Large intestine (tissue), 3 donors: ENCODE results near the gene SIRT6. TPM values are rescaled to one million over a fixed set of nuclear protein-coding genes. Genes with fewer than 3 reads are reported as not detected.
A peak's percentile ranks its signal among the peaks of the same experiment; 100 is the strongest.
"Not testable (repeated sequence)": the region's sequence is repeated elsewhere in the genome, so short reads cannot be mapped to it uniquely, and the experiment has no call there.

Source experiments
- DNase-seq, 2 donors: peaks; one replicate each; pipeline versions ENCODE4 v3.0.0 to v3.0.0-alpha.2; 2013
- H3K27ac ChIP-seq: one replicate; pipeline ENCODE4 v1.5.1; 2013; ENCODE audit warnings: low read length
- H3K27me3 ChIP-seq: 2 replicates; pipeline ENCODE4 v1.6.1; 2013; ENCODE audit warnings: low read length; ENCODE audit not compliant: control insufficient read depth, insufficient read depth
- H3K36me3 ChIP-seq: 2 replicates; pipeline ENCODE4 v1.6.1; 2013; ENCODE audit warnings: low read length; ENCODE audit not compliant: control insufficient read depth, insufficient read depth
- H3K4me1 ChIP-seq: one replicate; pipeline ENCODE4 v1.6.1; 2013; ENCODE audit warnings: low read length; ENCODE audit not compliant: control insufficient read depth, insufficient read depth
- H3K4me3 ChIP-seq: one replicate; pipeline ENCODE4 v1.5.1; 2013; ENCODE audit warnings: low read length
- H3K9me3 ChIP-seq: one replicate; pipeline ENCODE4 v1.6.1; 2013; ENCODE audit warnings: mild to moderate bottlenecking, low read depth, low read length, moderate library complexity; ENCODE audit not compliant: control insufficient read depth
- WGBS: methylation state at CpG from one replicate; pipeline ENCODE4 v1.1.5; 2013; ENCODE audit warnings: low lambda C conversion rate; ENCODE audit not compliant: insufficient coverage; 5-methylcytosine and 5-hydroxymethylcytosine counted together
- polyA plus RNA-seq: library from polyadenylated mRNA; unstranded; fragments of 120-200 nt; gene quantifications from one replicate; pipeline ENCODE4 v1.2.1, GENCODE V29; 2013

The SIRT6 gene
- polyA plus RNA-seq, 1 donor: 27.8 TPM

DNA sequence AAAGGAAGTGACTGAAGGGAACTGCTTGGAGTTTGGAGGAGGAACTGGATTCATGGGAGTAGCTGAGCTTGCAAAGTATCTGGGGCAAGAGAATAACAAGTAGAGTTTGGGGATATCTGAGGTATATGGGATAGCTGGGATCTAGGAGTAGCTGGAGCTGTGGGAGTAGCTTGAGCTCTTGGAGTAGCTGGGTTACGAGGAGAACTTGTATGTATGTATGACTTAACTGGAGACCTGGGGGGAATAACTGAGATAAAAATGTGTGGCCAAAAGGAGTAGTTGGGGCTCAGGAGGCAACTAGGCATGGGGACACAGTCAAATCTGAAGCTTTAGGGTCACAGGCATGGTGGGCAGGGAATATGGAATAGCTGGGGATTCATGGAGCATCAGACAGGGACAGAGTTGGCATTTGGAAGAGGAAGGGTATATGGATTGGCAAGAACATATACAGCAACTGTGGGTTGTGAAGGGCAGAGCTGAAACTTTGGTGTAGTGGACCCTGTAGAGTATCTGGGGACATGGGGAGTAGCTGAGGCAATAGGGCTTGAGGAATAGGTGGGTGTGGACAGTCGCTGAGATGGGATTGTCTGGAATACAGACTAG lies 18.7 kb upstream of the SIRT6 start:
- WGBS: no CpG with 5 or more reads among the region's 2 CpGs

DNA sequence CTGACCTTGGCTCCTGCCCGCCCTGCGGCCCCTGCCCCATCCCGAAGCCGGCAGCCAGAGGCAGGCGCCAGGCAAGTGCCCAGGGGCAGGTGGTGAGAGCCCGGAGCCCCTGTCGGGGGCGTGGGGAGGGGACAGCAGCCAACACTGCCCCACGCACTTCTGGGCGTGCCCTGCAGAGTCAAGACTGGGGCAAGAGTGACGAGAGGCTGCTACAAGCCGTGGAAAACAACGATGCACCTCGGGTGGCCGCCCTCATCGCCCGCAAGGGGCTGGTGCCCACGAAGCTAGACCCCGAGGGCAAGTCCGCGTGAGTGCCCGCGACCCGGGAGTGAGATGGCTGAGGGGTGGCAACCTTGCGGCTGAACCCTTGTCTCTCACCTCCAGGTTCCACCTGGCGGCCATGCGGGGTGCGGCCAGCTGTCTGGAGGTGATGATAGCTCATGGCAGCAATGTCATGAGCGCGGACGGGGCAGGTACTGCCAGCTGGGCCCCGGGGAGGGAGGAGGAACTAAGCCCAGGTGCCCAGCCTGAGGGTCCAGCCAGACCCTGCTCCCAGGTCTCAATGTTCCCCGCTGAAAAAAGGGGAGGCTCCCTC lies 17.4 kb upstream of the SIRT6 start:
- Histone ChIP-seq H3K36me3 (no peaks in the 10 kb centered on the region), H3K9me3 (no peaks in the 10 kb centered on the region), H3K27me3 (peaks cover 43% of the 10 kb centered on the region), H3K4me3 (no peak overlapping the region), H3K4me1 (peaks cover 3% of the 10 kb centered on the region), H3K27ac (no peak overlapping the region)
- WGBS: no CpG with 5 or more reads among the region's 33 CpGs
- no peak for DNase-seq

More for the DNA sequence above, 18.7 kb upstream of the SIRT6 start:
- Histone ChIP-seq H3K9me3 (no peaks in the 10 kb centered on the region), H3K4me3 (no peak overlapping the region), H3K4me1 (peaks cover 3% of the 10 kb centered on the region), H3K27ac (no peak overlapping the region), H3K36me3 (no peaks in the 10 kb centered on the region), H3K27me3 (peaks cover 40% of the 10 kb centered on the region)
- DNase-seq: no peak

DNA sequence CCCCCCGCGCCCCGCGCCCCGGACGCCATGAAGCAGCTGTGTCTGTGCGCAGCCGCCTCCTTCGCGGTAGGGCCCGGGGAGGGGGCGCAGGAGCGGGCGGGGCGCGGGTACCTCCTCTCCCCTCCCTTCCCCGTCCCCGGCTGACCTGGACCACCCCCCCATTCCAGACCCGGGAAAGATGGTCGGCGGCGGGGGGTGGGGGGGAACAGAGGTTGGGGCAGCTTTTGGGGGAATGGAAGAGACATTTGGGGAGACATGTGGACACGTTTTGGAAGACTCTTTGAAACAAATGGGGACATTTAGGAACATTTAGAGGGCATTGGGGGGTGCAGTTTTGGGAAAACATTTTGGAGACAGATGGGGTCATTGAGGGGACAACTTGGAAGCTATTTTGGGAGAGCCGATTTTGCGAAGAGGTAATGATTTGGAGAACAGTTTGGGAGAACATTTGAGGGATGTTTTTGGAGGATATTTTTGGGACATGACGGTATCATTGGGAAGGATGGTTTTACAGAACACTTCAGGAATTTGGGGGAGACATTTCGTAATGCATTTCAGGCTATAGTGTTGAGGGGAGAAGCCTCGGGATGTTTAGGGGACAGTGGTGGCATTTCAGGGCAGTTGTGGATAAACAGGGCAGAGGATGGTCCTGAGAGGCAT lies 16.2 kb upstream of the SIRT6 start:
- Histone ChIP-seq H3K4me1 (no peaks in the 10 kb centered on the region), H3K27me3 (peaks cover 43% of the 10 kb centered on the region), H3K4me3 (no peak overlapping the region), H3K36me3 (no peaks in the 10 kb centered on the region), H3K27ac (no peak overlapping the region), H3K9me3 (no peaks in the 10 kb centered on the region)
- DNase-seq: no peak
- WGBS: 60% methylated on average over 1 of the region's 28 CpGs

DNA sequence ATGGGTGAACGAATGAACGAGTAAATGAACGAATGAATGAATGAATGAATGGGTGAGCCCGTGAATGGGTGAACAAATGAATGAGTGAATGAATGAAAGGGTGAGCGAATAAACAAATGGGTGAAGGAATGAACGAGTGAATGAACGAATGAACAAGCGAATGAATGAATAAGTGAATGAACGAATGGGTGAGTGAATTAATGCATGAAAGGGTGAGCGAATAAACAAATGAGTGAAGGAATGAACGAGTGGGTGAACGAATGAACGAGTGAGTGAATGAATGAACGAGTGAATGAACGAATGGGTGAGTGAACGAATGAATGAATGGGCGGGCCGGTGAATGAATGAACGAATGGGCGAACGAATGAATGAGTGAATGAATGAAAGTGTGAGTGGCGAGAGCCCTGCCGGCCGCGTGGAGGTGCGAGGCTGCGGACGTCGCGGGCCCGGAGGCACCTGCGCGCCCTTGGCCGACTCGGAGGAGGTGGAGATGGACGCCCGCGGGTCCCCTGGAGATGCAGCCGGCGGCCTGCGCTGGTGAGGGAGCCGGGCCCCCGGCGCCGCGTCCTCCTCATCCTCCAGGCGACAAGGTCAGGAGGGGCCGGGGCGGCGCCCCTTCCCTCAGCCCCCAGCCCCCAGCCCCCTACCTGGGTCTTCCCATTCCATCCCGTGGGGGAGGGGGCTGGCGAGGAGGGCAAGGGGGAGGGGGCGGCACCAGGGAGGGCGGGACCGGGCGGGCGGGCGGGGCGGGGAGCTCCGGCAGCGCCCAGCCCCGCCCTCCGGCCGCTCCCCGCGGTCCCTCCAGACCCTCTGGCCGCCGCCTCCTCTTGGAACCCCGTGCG lies 15.5 kb upstream of the SIRT6 start:
- 56% methylated on average over 14 of the region's 70 CpGs for WGBS
- Histone ChIP-seq H3K4me3 (no peak overlapping the region), H3K4me1 (no peaks in the 10 kb centered on the region), H3K9me3 (no peaks in the 10 kb centered on the region), H3K36me3 (no peaks in the 10 kb centered on the region), H3K27me3 (peaks cover 43% of the 10 kb centered on the region), H3K27ac (no peak overlapping the region)
- peak in 1 of 2 donors; percentile 18 for DNase-seq

DNA sequence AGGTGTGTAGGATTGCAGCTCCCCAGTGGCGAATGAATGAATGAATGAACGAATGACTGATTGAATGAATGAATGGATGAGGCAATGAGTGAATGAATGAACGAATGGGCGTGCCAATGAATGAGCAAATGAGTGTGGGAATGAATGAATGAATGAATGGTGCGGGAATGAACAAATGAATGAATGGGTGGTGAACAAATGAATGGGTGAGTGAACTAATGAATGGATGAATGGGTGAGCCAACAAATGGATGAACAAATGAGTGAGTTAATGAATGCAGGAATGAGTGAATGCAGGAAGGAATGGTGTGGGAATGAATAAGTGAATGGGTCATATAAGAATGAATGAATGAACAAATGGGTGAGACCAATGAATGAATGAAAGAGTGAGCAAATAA lies 14.9 kb upstream of the SIRT6 start:
- no peak overlapping the region for H3K27ac ChIP-seq
- peaks cover 43% of the 10 kb centered on the region for H3K27me3 ChIP-seq
- WGBS: 87% methylated on average over 5 of the region's 5 CpGs
- H3K36me3 ChIP-seq: no peaks in the 10 kb centered on the region
- H3K4me1 ChIP-seq: no peaks in the 10 kb centered on the region
- no peaks in the 10 kb centered on the region for H3K9me3 ChIP-seq
- DNase-seq: no peak
- H3K4me3 ChIP-seq: no peak overlapping the region

DNA sequence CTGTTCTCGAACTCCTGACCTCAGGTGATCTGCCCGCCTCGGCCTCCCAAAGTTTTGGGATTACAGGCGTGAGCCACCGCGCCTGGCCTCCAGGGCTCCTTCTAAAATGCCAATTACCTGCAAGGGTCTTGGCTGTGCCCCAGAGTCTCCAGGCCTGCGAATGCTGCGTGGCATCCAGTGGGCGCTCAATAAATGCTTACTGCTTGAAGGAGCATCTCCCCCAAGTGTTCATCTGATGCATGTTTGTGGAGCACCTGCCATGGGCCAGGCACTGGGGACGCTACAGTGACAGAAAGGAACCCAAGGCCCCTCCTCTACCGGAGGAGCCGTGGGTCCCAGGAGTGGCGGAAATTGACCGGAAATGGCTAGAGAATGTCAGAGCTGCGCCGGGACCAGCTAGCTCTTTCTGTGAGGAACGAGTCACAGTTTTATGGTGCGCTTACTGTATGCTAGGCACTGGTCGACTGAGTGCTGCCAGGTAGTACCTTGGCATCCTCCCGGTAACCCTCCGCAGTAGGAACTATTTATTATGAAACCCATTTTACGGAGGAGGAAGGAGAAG lies 14.3 kb upstream of the SIRT6 start:
- Histone ChIP-seq H3K9me3 (no peaks in the 10 kb centered on the region), H3K27me3 (peaks cover 43% of the 10 kb centered on the region), H3K4me1 (no peaks in the 10 kb centered on the region), H3K36me3 (no peaks in the 10 kb centered on the region), H3K27ac (no peak overlapping the region), H3K4me3 (no peak overlapping the region)
- no peak for DNase-seq
- no CpG with 5 or more reads among the region's 22 CpGs for WGBS

DNA sequence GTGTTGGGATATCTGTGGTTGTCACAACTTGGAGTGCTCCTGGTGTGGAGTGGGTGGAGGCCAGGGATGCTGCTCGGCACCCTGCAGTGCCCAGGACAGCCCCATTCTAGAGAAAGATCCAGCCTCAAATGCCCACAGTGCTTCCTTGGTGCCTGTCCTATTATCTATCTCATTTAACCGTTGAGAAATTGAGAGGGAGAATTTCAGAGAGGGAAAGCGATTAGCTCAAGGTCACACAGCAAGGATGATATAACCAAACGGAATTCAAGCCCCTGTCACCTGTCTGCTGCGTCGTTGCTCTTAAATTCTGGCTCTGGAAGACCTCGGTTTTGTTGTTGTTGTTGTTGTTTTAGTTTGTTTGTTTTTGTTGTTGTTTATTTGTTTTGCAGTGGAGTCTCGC lies 13.6 kb upstream of the SIRT6 start:
- WGBS: 80% methylated on average over 1 of the region's 8 CpGs
- Histone ChIP-seq H3K4me3 (no peak overlapping the region), H3K9me3 (no peaks in the 10 kb centered on the region), H3K27me3 (peaks cover 43% of the 10 kb centered on the region), H3K27ac (no peak overlapping the region), H3K36me3 (no peaks in the 10 kb centered on the region), H3K4me1 (no peaks in the 10 kb centered on the region)
- no peak for DNase-seq

DNA sequence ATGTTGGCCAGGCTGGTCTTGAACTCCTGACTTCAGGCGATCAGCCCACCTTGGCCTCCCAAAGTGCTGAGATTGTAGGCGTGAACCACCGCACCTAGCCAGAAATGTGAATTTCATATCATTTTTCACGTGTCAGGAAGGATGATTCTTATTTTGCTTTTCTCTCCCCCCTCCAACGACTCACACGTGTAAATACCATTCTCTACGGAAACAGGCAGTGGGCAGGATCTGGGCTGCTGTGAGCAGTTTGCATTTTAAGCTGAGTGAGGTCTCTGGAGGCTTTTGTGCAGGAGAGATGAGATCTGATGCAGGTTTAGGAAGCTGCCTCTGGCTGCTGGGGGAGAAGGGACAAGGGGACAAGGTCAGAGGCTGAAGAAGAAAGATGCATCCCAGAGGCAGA lies 12.0 kb upstream of the SIRT6 start:
- Histone ChIP-seq H3K4me3 (no peak overlapping the region), H3K9me3 (no peaks in the 10 kb centered on the region), H3K27me3 (peaks cover 29% of the 10 kb centered on the region), H3K36me3 (no peaks in the 10 kb centered on the region), H3K4me1 (no peaks in the 10 kb centered on the region), H3K27ac (no peak overlapping the region)
- no peak for DNase-seq
- no CpG with 5 or more reads among the region's 7 CpGs for WGBS

DNA sequence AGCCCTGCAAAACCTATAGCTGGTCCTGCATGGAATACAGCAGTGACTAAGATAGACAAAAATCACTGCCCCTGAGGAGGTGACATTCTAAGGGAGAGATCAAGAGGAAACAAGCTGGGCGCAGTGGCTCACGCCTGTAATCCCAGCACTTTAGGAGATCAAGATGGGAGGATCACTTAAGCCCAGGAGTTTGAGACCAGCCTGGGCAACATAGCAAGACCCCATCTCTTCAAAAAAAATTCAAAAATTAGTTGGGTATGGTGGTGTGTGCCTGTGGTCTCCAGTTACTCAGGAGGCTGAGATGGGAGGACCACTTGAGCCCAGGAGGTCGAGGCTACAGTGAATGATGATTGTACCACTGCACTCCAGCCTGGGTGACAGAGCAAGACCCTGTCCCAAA lies 10.2 kb upstream of the SIRT6 start:
- H3K4me3 ChIP-seq, H3K27ac ChIP-seq, DNase-seq, H3K9me3 ChIP-seq, H3K36me3 ChIP-seq, H3K4me1 ChIP-seq: not testable (repeated sequence)
- H3K27me3 ChIP-seq: peaks cover 13% of the 10 kb centered on the region
- no CpG with 5 or more reads among the region's 3 CpGs for WGBS

DNA sequence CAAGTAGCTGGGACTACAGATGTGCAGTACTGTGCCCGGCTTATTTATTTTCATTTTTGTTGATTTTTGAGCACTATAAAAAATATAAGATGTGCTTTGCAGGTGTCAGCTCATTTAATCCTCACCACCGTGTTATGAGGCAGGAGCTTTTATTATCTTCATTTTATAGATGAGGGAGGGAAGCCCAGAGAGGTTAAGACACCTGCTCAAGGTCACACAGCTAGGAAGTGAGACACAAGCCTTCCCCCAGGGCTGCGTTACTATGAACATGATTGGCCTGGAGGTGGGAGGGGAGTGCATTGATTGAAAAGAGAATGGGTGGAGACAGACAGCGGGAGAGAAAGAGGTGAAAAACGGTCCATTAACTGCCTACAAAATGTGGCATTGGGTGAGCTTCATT lies 7.3 kb upstream of the SIRT6 start:
- DNase-seq: no peak
- WGBS: no CpG with 5 or more reads among the region's 5 CpGs
- Histone ChIP-seq H3K4me3 (no peak overlapping the region), H3K27ac (no peak overlapping the region), H3K4me1 (peaks cover 4% of the 10 kb centered on the region), H3K9me3 (no peaks in the 10 kb centered on the region), H3K27me3 (no peaks in the 10 kb centered on the region), H3K36me3 (no peaks in the 10 kb centered on the region)
